ENCODE data around the gene GRIN1.

Gene GRIN1

GRCh38 chr9:137178939-137179630, 40.1 kb downstream of the GRIN1 start:
- no peak for DNase-seq

- DNase-seq, result no peak
Measured at GRCh38 chr9:137179761-137180160, 40.8 kb downstream of the GRIN1 start.

GRCh38 chr9:137180491-137180890, 41.5 kb downstream of the GRIN1 start:
- DNase-seq, result no peak

- DNase-seq, result no peak
Measured at GRCh38 chr9:137181680-137182079, 42.7 kb downstream of the GRIN1 start.

GRCh38 chr9:137182836-137183235, 43.9 kb downstream of the GRIN1 start:
- no peak for DNase-seq

GRCh38 chr9:137183980-137184595, 45.1 kb downstream of the GRIN1 start:
- DNase-seq, result no peak

GRCh38 chr9:137184881-137185660, 46.1 kb downstream of the GRIN1 start:
- DNase-seq, result no peak

- no peak for DNase-seq
Measured at GRCh38 chr9:137185921-137186320, 47.0 kb downstream of the GRIN1 start.

- DNase-seq, result no peak
Measured at GRCh38 chr9:137186385-137186784, 47.4 kb downstream of the GRIN1 start.

- DNase-seq, result no peak
Measured at GRCh38 chr9:137187386-137187785, 48.4 kb downstream of the GRIN1 start.

GRCh38 chr9:137188086-137188489, 49.1 kb downstream of the GRIN1 start:
- DNase-seq, result no peak

- DNase-seq, result peak; percentile 84 to 94 (median 87)
Measured at GRCh38 chr9:137188490-137189296, 49.7 kb downstream of the GRIN1 start, which contains the start of the genes ANAPC2 and SSNA1. Gene ANAPC2, minus strand, starts transcription at chr9:137188560. Its CDS starts 28 bp downstream, at chr9:137188532. Gene SSNA1, plus strand, starts transcription at chr9:137188676. Its CDS starts 51 bp downstream, at chr9:137188727.

GRCh38 chr9:137189297-137190295, 50.6 kb downstream of the GRIN1 start:
- no peak for DNase-seq

- no peak for DNase-seq
Measured at GRCh38 chr9:137190315-137190856, 51.4 kb downstream of the GRIN1 start.

- DNase-seq, result no peak
Measured at GRCh38 chr9:137191245-137191644, 52.3 kb downstream of the GRIN1 start.

- DNase-seq, result no peak
Measured at GRCh38 chr9:137191691-137192447, 52.9 kb downstream of the GRIN1 start.

- no peak for DNase-seq
Measured at GRCh38 chr9:137192448-137192780, 53.5 kb downstream of the GRIN1 start.

- DNase-seq, result no peak
Measured at GRCh38 chr9:137192859-137193258, 53.9 kb downstream of the GRIN1 start.

- no peak for DNase-seq
Measured at GRCh38 chr9:137193771-137194170, 54.8 kb downstream of the GRIN1 start.

- DNase-seq, result no peak
Measured at GRCh38 chr9:137194388-137194787, 55.4 kb downstream of the GRIN1 start.

All from T-helper 2 cell (primary cell).